Measurements from ENCODE around the gene ADPRM.

DNA sequence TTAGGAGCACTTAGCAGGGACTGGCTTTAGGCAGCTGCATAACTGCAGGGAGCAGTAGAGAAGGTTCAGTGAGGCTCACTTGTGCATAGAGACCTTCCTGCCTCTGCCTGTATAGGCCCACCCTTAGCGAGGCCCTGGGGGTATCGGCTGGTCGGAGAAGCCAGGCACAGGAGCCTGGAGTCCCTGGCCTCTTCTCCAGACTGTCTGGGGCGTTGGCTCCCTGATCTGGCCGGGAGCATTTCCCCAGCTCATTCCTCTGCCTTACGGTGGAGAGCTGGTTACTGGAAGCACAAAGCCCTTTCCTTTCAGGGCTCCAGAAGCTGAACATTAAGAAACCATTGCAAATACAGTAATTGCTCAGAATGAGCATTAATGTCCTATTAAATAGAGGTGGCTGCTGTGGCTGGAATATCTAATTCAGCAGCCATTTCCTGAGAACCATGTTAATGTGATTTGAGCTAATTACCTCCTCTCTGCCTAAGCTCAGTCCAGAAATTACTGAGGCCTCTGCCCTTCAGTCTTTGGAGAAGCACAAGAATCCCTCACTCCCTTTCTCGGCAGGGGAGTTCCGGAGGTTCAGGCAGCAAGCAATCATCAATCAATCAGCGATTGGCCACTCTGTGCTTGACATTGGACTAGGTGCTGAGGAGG is 51.3 kb downstream of the ADPRM start:
- TF ChIP-seq EZH2 (IDR thresholded peaks at IDR 0.05; ENCODE audit: borderline replicate concordance, low read depth, low read length, severe bottlenecking) = no peak
- TF ChIP-seq, protein P1, sequence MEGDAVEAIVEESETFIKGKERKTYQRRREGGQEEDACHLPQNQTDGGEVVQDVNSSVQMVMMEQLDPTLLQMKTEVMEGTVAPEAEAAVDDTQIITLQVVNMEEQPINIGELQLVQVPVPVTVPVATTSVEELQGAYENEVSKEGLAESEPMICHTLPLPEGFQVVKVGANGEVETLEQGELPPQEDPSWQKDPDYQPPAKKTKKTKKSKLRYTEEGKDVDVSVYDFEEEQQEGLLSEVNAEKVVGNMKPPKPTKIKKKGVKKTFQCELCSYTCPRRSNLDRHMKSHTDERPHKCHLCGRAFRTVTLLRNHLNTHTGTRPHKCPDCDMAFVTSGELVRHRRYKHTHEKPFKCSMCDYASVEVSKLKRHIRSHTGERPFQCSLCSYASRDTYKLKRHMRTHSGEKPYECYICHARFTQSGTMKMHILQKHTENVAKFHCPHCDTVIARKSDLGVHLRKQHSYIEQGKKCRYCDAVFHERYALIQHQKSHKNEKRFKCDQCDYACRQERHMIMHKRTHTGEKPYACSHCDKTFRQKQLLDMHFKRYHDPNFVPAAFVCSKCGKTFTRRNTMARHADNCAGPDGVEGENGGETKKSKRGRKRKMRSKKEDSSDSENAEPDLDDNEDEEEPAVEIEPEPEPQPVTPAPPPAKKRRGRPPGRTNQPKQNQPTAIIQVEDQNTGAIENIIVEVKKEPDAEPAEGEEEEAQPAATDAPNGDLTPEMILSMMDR (IDR thresholded peaks at IDR 0.05; ENCODE audit: borderline replicate concordance, extremely low read depth, low read length, poor library complexity, severe bottlenecking) = no peak
